Measurements from ENCODE around the gene LYL1.
A peak's percentile ranks its signal among the peaks of the same experiment; 100 is the strongest.

LYL1 gene

GRCh38 chr19:13094106-13094504 lies 8.6 kb downstream of the LYL1 start:
- peak; percentile 76 for TF ChIP-seq CTCF (conservative IDR thresholded peaks at IDR 0.05)
- no peak for TF ChIP-seq ZFX (IDR thresholded peaks at IDR 0.05)
- peak overlapping the region; percentile 10 for H3K27ac ChIP-seq

GRCh38 chr19:13093407-13094105 lies 9.1 kb downstream of the LYL1 start:
- TF ChIP-seq ZFX (IDR thresholded peaks at IDR 0.05) (no peak), CTCF (conservative IDR thresholded peaks at IDR 0.05) (peak; percentile 94)
- peak overlapping the region; percentile 10 for H3K27ac ChIP-seq

GRCh38 chr19:13092606-13093235 lies 9.9 kb downstream of the LYL1 start:
- TF ChIP-seq ZFX (IDR thresholded peaks at IDR 0.05) (no peak), CTCF (conservative IDR thresholded peaks at IDR 0.05) (no peak)
- peak overlapping the region; percentile 10; the same call in 1 of the 2 replicates for H3K27ac ChIP-seq

- TF ChIP-seq ZFX (IDR thresholded peaks at IDR 0.05): no peak
- no peak for TF ChIP-seq CTCF (conservative IDR thresholded peaks at IDR 0.05)
- H3K27ac ChIP-seq: no peak overlapping the region
Observed at GRCh38 chr19:13092158-13092543, 10.5 kb downstream of the LYL1 start.

GRCh38 chr19:13091400-13092157 lies 11.1 kb downstream of the LYL1 start:
- no peak overlapping the region for H3K27ac ChIP-seq
- TF ChIP-seq CTCF (conservative IDR thresholded peaks at IDR 0.05) (no peak), ZFX (IDR thresholded peaks at IDR 0.05) (no peak)

GRCh38 chr19:13090511-13091231 lies 12.0 kb downstream of the LYL1 start:
- TF ChIP-seq CTCF (conservative IDR thresholded peaks at IDR 0.05) (no peak), ZFX (IDR thresholded peaks at IDR 0.05) (no peak)
- no peak overlapping the region; the same call in 1 of the 2 replicates for H3K27ac ChIP-seq

All from C4-2B (cell line).